PC-3 (cell line): ENCODE data around the gene USP34. TPM values are rescaled to one million over a fixed set of nuclear protein-coding genes. Genes with fewer than 3 reads are reported as not detected.
"Not testable (repeated sequence)": the region's sequence is repeated elsewhere in the genome, so short reads cannot be mapped to it uniquely, and the experiment has no call there.

Experiments
- ATAC-seq: fragments of 200-7000 bp; cut with Tn5 transposase; 2 replicates; pipeline ENCODE4 v1.9.1; 2020; ENCODE audit warnings: mild to moderate bottlenecking, moderate library complexity
- BruUV-seq: library from RNA; stranded (reverse); fragments of 400-500 nt; replicated peaks from 2 replicates; lab custom pipeline; 2021; lab: Mats Ljungman, UMichigan
- CTCF ChIA-PET: fragments of 300-600 bp; sonication (Branson Sonifier 250); formaldehyde crosslinking; loops from one replicate; lab custom pipeline; 2022; ENCODE audit warnings: antibody characterized with exemption; lab: Charles Lee
- POLR2A ChIA-PET: fragments of 300-600 bp; sonication (Branson Sonifier 250); formaldehyde crosslinking; loops from one replicate; lab custom pipeline; 2022; ENCODE audit warnings: antibody characterized with exemption; ENCODE audit not compliant: unreplicated experiment; lab: Charles Lee
- DNase-seq: peaks from one replicate; pipeline ENCODE4 v3.0.0-alpha.2; 2015
- H2AFZ ChIP-seq: fragments of 300-600 bp; sonication (generic); 2 replicates; pipeline ENCODE4 v1.6.0; 2016; ENCODE audit warnings: antibody characterized with exemption, low read length
- H3F3A ChIP-seq: fragments of 300-600 bp; sonication (generic); one replicate; pipeline ENCODE4 v1.6.0; 2017; ENCODE audit warnings: antibody characterized with exemption, low read length, control low read depth, mild to moderate bottlenecking; ENCODE audit not compliant: unreplicated experiment
- H3K27ac ChIP-seq: fragments of 300-600 bp; sonication (generic); 2 replicates; pipeline ENCODE4 v1.5.1; 2016; ENCODE audit warnings: mild to moderate bottlenecking, low read length
- H3K27me3 ChIP-seq: fragments of 300-600 bp; sonication (generic); 2 replicates; pipeline ENCODE4 v1.6.1; 2016; ENCODE audit warnings: low read length, mixed read lengths
- H3K36me3 ChIP-seq: fragments of 300-600 bp; sonication (generic); 2 replicates; pipeline ENCODE4 v1.6.1; 2016; ENCODE audit warnings: low read depth, mixed run types, low read length, mixed read lengths
- H3K4me1 ChIP-seq: fragments of 300-600 bp; sonication (generic); 2 replicates; pipeline ENCODE4 v1.5.1; 2016; ENCODE audit warnings: low read length; ENCODE audit not compliant: insufficient read depth
- H3K4me2 ChIP-seq: fragments of 300-600 bp; sonication (generic); 2 replicates; pipeline ENCODE4 v1.6.0; 2016; ENCODE audit warnings: low read length
- H3K4me3 ChIP-seq: fragments of 300-600 bp; sonication (generic); 2 replicates; pipeline ENCODE4 v1.5.1; 2016; ENCODE audit warnings: mild to moderate bottlenecking, low read length, mixed read lengths
- H3K79me2 ChIP-seq: fragments of 300-600 bp; sonication (generic); 2 replicates; pipeline ENCODE4 v1.6.1; 2017; ENCODE audit warnings: low read length, mixed read lengths
- H3K9ac ChIP-seq: fragments of 300-600 bp; sonication (generic); 2 replicates; pipeline ENCODE4 v1.6.0; 2016; ENCODE audit warnings: mild to moderate bottlenecking, low read length
- H3K9me2 ChIP-seq: fragments of 300-600 bp; sonication (generic); replicated peaks from 2 replicates; pipeline ENCODE4 v1.6.1; 2016; ENCODE audit warnings: mixed run types, low read length, mixed read lengths
- H3K9me3 ChIP-seq: fragments of 300-600 bp; sonication (generic); 2 replicates; pipeline ENCODE4 v1.6.1; 2016; ENCODE audit warnings: low read length, mixed read lengths
- H4K20me1 ChIP-seq: fragments of 300-600 bp; sonication (generic); 2 replicates; pipeline ENCODE4 v1.6.1; 2016; ENCODE audit warnings: low read length, mixed read lengths
- EZH2 ChIP-seq: fragments of 300-600 bp; sonication (generic); IDR thresholded peaks from one replicate; pipeline ENCODE4 v1.6.1; 2017; ENCODE audit warnings: antibody characterized with exemption, mild to moderate bottlenecking, low read length; ENCODE audit not compliant: unreplicated experiment
- EZH2phosphoT487 ChIP-seq: fragments of 300-600 bp; sonication (generic); IDR thresholded peaks from 2 replicates; pipeline ENCODE4 v1.6.1; 2018; ENCODE audit warnings: mild to moderate bottlenecking, antibody characterized with exemption, low read length, borderline replicate concordance
- intact Hi-C: fragments of 100-400 bp; cut with micrococcal nuclease; formaldehyde crosslinking; loops from 2 replicates; pipeline ENCODE4 v1.9.0; 2023
- total RNA-seq: library from RNA; depleted of rRNA; stranded (reverse); fragments of >200 nt; gene quantifications from 2 replicates; pipeline ENCODE4 v1.2.3, GENCODE V29; 2014
- TF ChIP-seq, protein P1 (sequence below): fragments of 300-600 bp; sonication (generic); conservative IDR thresholded peaks from 2 replicates; pipeline ENCODE4 v1.5.1; 2017; ENCODE audit warnings: antibody characterized with exemption, low read depth, mild to moderate bottlenecking, low read length

Gene USP34
- total RNA-seq, 1 experiment from 2014 or later = 67.1 TPM

DNA sequence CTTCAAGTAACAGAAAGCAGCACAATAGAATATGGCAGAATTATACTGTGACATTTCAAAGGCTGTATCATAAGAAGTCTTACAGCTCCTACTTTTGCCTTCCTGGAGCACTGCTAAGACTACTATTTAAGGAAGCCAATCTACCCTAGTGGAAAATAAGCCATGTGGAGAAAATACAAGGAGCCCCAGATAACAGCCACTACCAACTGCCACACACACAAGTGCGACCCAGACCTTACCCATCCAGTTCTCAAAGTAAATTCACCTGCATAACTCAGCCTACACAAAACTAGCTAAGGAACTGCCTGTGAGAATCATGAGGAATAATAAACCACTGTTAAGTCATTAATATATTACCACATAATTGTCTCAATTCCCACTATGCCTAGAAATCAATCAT is 66.4 kb downstream of the USP34 start:
- Histone ChIP-seq H3K27ac (no peak overlapping the region), H4K20me1 (no peaks in the 10 kb centered on the region), H3K27me3 (no peaks in the 10 kb centered on the region), H3K4me3 (no peak overlapping the region), H3K9me2 (no peaks in the 10 kb centered on the region), H3K4me1 (no peaks in the 10 kb centered on the region), H3K36me3 (peaks cover 8% of the 10 kb centered on the region; the same call in 1 of the 2 replicates), H2AFZ (no peak overlapping the region), H3F3A (no peaks in the 10 kb centered on the region), H3K79me2 (peaks cover 15% of the 10 kb centered on the region), H3K9me3 (no peaks in the 10 kb centered on the region), H3K9ac (no peak overlapping the region), H3K4me2 (no peak overlapping the region)
- intact Hi-C loops = no loop called here
- TF ChIP-seq, protein P1, sequence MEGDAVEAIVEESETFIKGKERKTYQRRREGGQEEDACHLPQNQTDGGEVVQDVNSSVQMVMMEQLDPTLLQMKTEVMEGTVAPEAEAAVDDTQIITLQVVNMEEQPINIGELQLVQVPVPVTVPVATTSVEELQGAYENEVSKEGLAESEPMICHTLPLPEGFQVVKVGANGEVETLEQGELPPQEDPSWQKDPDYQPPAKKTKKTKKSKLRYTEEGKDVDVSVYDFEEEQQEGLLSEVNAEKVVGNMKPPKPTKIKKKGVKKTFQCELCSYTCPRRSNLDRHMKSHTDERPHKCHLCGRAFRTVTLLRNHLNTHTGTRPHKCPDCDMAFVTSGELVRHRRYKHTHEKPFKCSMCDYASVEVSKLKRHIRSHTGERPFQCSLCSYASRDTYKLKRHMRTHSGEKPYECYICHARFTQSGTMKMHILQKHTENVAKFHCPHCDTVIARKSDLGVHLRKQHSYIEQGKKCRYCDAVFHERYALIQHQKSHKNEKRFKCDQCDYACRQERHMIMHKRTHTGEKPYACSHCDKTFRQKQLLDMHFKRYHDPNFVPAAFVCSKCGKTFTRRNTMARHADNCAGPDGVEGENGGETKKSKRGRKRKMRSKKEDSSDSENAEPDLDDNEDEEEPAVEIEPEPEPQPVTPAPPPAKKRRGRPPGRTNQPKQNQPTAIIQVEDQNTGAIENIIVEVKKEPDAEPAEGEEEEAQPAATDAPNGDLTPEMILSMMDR = no peak
- no peak for TF ChIP-seq EZH2
- TF ChIP-seq EZH2phosphoT487 = no peak
- CTCF ChIA-PET = no interaction called here
- ATAC-seq = no peak
- BruUV-seq = no TSS peak
- DNase-seq = no peak
- POLR2A ChIA-PET = no interaction called here

DNA sequence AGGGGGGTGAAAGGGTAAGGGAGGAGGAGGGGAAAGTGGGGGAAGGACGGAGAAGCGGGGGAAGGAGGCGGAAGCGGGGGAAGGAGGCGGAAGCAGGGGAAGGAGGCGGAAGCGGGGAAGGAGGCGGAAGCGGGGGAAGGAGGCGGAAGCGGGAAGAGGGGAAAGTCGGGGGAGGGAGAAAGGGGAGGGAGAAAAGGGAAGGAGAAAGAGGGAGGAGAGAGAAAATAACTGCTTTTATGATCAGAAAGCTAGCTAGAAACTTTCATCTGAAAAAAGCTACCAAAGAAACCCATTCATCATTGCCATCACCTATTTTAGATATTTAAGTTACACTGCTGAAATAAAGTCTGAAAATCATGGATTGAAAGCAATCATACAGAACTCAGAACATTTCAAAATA is 72.5 kb downstream of the USP34 start:
- no peaks in the 10 kb centered on the region for H3F3A ChIP-seq
- H4K20me1 ChIP-seq = no peaks in the 10 kb centered on the region
- H3K9me2 ChIP-seq = no peaks in the 10 kb centered on the region
- no peaks in the 10 kb centered on the region; the same call in 1 of the 2 replicates for H3K36me3 ChIP-seq
- H3K4me2 ChIP-seq = no peak overlapping the region
- no peak overlapping the region for H2AFZ ChIP-seq
- TF ChIP-seq, protein P1 = no peak
- no peak for TF ChIP-seq EZH2phosphoT487
- TF ChIP-seq EZH2 = no peak
- ChIA-PET CTCF (interaction anchor here (0.6 kb wide), 1 partner anchor 85 kb away, joined by 5 read pairs; no protein-coding TSS in a partner anchor), POLR2A (no interaction called here)
- intact Hi-C loops = no loop called here
- DNase-seq = no peak
- H3K27me3 ChIP-seq = no peaks in the 10 kb centered on the region
- no peaks in the 10 kb centered on the region for H3K9me3 ChIP-seq
- no TSS peak for BruUV-seq
- no peaks in the 10 kb centered on the region for H3K79me2 ChIP-seq
- no peak for ATAC-seq
- H3K9ac ChIP-seq = no peak overlapping the region
- no peak overlapping the region for H3K4me3 ChIP-seq
- no peaks in the 10 kb centered on the region for H3K4me1 ChIP-seq
- H3K27ac ChIP-seq = no peak overlapping the region

DNA sequence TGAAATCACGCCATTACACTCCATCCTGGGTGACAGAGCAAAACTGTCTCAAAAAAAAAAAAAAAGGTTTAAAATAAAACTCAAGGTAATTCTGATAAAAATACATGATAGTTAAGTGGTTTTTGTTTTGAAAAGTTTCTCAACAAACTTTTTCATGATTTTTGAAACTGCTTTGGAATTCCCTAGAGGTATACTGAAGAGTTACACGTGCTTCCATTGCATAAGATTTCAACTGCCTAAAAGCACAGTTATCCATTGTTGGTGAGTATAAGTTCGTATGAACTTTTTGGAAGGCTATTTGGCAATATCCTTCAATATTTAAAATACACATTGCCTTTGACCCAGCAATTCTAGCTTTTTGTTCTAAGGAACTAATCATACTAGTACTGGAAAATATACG is 74.9 kb downstream of the USP34 start:
- no peaks in the 10 kb centered on the region; the same call in 1 of the 2 replicates for H3K36me3 ChIP-seq
- no TSS peak for BruUV-seq
- no peaks in the 10 kb centered on the region for H4K20me1 ChIP-seq
- no peak overlapping the region for H3K4me3 ChIP-seq
- H2AFZ ChIP-seq = no peak overlapping the region
- H3K4me2 ChIP-seq = no peak overlapping the region
- no peaks in the 10 kb centered on the region for H3K9me2 ChIP-seq
- POLR2A ChIA-PET = no interaction called here
- CTCF ChIA-PET = no interaction called here
- no peaks in the 10 kb centered on the region for H3K27me3 ChIP-seq
- H3K9ac ChIP-seq = no peak overlapping the region
- no peaks in the 10 kb centered on the region for H3K79me2 ChIP-seq
- no peaks in the 10 kb centered on the region for H3F3A ChIP-seq
- H3K4me1 ChIP-seq = no peaks in the 10 kb centered on the region
- ATAC-seq (no peak), DNase-seq (no peak)
- no peak overlapping the region for H3K27ac ChIP-seq
- H3K9me3 ChIP-seq = no peaks in the 10 kb centered on the region
- TF ChIP-seq, protein P1 = no peak
- intact Hi-C loops = no loop called here

DNA sequence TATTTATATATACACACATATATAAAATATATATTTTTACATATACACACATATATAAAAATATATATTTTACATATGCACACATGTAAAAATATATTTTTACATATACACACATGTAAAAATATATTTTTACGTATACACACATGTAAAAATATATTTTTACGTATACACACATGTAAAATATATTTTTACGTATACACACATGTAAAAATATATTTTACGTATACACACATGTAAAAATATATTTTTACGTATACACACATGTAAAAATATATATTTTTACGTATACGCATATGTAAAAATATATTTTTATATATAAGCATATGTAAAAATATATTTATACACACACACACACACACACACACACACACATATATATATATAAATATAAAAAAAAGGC is 83.3 kb downstream of the USP34 start:
- H3K4me1 ChIP-seq, H3K4me3 ChIP-seq, H3K27me3 ChIP-seq, H3K9me2 ChIP-seq, CTCF ChIA-PET, ATAC-seq, H3K9me3 ChIP-seq, DNase-seq, BruUV-seq, H3F3A ChIP-seq, H3K9ac ChIP-seq, intact Hi-C loops, H3K27ac ChIP-seq, POLR2A ChIA-PET, H3K79me2 ChIP-seq, H4K20me1 ChIP-seq, H3K36me3 ChIP-seq, H3K4me2 ChIP-seq, H2AFZ ChIP-seq: not testable (repeated sequence)

DNA sequence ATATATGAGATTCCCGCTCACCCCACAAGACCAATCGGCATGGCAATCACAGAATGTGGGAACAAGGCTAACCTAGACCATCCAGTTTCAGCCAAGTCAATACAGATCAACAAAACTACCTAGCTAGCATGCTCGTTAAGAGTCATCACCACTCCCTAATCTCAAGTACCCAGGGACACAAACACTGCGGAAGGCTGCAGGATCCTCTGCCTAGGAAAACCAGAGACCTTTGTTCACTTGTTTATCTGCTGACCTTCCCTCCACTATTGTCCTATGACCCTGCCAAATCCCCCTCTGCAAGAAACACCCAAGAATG is 90.0 kb downstream of the USP34 start:
- H3K4me2 ChIP-seq, POLR2A ChIA-PET, H2AFZ ChIP-seq, H3K27ac ChIP-seq, DNase-seq, H3K9me2 ChIP-seq, H3K4me1 ChIP-seq, H3K79me2 ChIP-seq, H3K9ac ChIP-seq, H4K20me1 ChIP-seq, intact Hi-C loops, H3K4me3 ChIP-seq, H3K9me3 ChIP-seq, H3F3A ChIP-seq, H3K27me3 ChIP-seq, BruUV-seq, CTCF ChIA-PET, ATAC-seq: not testable (repeated sequence)
- peaks cover 25% of the 10 kb centered on the region; the same call in 1 of the 2 replicates for H3K36me3 ChIP-seq
